GM19043 (cell line): Measurements from ENCODE around the gene ZBTB7C.

Experiments used
- ATAC-seq: cut with Tn5 transposase; IDR thresholded peaks from one replicate; pipeline ENCODE4 v1.9.1; 2021; ENCODE audit warnings: low read depth; ENCODE audit not compliant: unreplicated experiment

Gene ZBTB7C

DNA sequence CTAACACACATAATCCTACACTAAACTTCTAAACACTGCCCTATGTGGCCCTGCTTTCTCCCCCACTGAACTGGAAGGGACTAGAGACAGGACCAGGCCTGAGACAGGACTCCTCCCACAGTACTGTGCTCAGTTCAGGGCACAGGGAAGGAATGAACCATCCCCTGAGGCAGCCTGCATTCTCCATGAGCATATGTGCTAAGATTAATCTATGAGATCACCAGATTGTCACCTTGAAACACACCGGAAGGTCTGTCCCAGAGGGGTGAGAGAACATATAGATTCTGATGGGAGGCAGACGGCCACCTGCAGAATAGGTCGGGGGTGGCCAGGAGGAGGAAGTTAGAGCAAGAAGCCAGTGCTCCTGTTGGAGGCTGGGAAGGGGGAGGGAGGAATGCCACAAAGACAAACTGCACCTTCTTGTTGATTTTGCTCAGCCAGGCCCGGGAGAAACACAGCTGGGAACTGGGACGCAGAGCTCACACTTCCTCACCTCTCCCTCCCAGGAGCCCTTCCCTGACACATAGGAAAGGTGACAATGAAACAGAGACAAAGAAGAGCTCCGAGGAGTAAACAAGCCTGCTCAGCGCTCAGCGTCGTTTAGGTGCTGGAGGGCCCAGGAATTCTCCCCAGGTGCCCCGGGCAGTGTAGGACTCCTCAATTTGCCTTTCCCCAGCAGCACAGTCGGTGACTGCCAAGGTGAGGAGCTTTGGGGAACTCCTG, 52.1 kb downstream of the ZBTB7C start:
- ATAC-seq = no peak

DNA sequence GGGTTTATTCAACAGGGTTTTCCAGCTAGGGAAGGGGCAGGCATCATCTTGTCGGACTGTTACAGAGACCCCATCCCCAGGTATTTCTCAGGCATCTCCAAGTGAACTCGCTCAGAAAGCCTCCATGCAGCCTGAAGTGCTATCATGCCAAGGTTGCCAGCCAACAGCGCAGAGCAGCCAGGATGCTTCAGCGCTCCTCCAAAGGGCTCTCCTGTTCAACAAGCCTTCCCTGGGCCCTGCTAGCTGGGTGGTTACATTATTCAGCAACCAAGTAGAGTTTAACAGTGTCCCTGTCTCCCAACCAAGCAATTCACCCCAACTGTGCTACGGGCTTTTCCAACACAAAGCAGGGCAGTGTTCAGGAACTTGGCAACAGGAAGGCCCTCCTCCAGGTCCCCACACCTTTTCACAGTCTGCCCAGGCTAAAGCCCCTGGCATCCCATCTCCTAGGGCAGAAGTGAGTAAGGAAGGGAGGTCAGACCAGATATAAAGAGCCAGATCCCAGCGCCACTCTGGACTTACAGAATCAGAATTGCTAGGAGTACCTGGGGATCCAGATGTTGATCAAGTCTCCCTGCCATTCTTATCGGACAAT, 52.9 kb downstream of the ZBTB7C start:
- ATAC-seq = no peak

DNA sequence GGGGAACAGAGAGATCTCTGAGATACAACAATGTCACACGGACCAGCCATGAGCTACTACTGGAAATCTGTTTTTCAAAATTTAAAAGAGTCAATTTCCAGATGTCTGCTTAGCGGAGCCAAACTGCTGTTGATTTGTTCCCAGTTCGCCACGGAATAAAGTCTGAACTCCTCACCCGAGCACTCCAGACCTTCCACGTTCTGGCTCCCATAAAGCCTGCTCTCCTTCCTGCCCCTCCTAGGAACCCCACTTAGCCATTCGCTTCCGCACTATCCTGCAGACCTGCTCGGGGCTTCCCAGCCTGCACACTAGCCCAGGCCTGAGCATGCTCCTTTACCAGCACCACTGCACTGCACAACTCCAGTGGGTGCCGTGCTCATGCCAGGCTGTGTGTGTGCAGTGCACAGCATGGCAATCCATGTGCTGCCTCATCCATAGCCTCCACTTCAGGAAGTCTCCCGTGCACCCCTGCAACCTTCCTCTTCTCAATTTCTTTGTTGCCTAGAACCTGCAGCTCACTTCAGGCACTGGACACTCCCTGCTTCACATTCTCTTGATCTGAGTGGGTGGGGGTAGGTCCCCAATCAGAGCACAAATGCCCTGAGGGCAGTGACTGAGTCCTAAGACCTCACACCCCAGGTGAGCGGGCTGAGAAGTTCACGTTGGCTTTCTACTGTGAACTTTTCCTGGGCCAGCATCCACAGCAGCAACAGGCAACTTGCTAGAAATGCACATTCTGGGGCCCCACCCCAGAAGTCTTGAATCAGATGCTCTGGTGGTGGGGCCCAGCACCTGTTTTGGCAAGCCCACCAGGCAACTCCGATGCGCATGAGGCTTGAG, 53.7 kb downstream of the ZBTB7C start:
- ATAC-seq = no peak

DNA sequence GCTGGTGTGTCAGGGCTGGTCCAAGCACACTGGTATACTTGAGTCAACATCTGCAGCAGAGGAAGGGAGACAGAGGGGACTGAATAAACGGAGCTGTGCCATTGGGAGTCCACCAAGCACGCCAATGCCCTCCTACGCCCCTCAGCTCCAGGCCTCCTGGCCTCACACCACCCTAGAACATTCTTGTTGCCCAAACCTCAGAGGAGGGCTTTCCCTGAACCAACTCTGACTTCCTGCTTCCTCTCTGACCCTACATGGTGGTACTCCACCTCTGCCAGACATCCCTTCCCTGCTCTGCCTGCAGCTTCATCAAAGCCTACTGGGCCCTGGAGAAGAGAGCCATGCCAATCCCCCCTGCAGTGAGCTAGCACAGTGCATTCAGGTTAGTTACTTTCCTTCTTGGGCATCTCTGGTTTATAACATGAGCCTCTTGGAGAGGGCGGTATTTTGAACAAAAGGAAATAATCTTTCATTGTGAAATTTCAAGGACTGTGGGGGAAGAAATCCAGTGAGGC, 54.4 kb downstream of the ZBTB7C start:
- ATAC-seq = no peak

DNA sequence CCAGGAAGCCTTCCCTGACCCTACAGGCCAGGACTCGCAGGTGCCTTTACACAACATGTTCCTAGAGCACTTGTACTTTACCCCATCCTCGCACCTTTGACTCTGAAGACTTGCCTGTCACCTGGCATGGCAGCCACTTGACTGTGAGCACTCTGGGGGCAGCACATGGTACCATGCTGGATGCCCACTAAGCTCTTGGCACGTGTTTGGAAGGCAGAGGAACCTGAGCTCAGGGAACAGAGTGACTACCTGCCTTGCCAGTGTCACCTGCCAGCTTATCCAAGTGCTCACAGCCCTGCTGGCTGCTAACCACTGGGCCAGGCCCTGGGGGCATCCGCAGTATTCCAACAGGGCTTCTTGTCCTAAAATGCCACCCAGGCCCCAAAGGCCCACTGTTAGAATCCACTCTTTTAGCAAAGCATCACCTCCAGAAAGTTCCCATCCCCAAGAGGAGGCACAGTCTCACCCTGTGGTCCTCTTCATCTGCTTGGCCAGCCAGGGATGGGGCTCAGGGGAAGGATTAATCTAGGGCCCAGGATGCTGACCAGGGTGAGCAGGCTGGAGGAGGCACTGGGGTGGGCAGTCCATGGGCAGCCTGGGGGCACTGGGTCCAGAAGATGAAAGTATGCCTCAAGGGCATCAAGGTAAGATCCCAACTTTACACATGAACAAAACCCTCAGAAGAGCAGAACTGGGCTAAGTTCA, 57.0 kb downstream of the ZBTB7C start:
- no peak for ATAC-seq

DNA sequence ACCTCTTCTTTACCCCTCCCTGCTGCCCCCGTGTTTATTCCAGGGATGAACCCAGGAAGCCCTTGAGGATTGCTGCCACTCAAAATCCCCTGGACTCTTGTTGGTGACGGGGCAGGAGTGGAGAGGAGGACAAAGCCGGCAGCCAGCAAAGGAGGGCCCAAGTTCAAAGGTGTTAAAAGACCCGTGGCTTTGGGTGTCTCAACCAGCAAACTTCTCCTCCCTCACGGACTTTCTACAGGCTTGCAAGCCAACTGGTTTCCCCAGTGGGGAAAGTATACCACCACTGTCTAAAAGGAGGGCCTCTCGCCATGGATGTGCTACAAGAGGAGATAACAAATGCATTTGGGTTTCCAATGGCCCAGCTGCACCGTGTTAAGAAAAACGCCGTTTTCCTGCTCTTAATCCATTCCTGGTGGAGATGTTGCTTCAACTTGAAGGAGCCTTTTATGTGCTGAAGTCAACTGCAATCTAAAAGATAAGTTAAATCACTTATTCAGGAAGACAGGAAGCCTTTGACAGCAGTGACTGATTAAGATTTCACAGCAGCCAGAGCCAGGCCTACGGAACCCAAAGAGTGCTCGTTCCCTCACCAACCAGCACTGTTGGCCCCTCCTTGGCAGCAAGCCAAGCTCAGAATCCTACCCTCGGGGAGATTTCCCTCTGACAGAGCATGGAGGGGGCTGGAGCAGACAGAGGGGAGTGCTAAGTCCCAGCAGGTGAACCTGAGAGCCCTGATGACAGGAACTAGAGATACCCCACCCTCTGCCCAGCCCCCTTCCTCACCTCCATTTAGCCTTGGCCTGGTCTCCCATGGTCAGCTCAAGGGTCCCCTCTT, 57.8 kb downstream of the ZBTB7C start:
- no peak for ATAC-seq

DNA sequence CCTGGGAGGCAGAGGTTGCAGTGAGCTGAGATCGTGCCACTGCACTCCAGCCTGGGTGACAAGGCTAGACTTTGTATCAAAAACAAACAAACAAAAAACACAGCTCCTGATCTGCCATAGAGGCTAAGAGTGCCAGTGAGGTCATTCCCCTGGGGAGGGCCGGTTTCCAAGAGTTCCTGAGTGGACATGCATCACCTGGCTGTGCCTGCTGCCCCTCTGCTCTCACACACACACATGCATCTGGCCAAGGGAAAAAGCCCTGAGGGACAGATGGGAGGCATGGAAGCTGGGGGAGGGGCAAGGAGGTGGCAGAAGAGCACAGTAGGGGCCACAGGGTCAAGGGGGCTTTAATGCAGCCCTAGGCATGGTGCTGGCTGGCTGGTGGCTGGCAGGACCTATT, 60.4 kb downstream of the ZBTB7C start:
- ATAC-seq = no peak

DNA sequence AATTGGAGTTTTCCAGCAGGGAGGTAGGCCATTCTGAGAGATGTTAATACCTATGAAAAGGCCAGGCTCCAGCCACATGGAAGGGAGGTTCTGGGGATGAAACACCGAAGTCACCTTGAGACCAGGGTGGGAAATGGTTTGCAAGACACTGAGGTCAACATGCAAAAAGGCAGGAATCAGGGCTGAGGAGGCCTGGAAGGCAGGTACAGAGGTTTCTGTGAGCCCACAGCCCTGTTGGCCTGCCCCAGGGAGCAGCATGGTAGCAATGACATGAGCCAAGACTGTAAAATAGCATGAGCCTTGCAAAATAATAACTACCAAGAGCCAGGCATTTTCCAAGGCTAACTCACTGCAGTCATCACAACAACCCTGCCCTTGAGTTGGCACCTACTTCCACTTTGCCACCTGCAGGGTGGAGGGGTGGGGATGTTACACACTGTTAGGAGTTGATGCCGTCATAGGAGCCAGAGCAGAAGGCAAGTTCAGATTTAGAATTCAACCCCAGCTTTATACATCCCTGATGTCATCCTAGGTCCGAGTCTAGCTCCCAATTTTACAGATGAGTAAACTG, 61.3 kb downstream of the ZBTB7C start:
- no peak for ATAC-seq

DNA sequence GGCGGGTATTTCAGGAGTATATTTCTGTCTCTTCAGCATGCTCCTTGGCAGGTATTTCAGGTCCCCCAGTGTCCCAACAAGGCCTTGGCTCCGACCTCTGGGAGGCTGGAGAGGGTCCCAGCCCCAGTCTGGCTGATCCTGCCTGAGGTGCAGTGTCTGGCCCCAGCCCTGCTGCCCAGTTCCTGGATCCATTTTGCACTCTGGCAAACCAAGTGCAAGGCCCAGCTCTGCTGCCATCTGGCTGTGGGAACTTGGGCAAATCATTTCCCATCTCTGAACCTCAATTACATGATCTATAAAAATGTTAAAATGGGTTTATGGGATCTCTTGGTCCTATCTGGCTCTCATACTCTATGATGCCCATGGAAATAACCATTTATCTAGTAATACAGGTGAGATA, 63.6 kb downstream of the ZBTB7C start:
- no peak for ATAC-seq

DNA sequence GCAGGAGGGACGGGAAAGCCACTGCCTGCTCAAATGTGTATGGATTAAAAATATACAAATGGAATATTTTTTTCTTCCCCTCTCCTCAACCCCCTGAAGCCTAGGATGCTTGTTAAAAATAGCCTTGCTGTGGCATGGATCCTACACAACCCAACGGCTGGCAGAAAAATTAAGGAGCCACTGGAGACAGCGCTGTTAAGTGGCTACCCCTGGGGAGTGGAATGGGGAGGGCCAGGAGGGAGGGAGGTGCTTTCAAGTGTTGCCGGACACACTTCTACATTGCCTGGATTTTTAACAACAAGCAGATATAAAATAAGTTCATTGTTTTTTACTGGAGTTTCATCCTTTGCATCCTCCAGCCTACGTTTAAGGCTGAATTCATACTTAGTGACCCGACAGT, 66.6 kb downstream of the ZBTB7C start:
- ATAC-seq = no peak

DNA sequence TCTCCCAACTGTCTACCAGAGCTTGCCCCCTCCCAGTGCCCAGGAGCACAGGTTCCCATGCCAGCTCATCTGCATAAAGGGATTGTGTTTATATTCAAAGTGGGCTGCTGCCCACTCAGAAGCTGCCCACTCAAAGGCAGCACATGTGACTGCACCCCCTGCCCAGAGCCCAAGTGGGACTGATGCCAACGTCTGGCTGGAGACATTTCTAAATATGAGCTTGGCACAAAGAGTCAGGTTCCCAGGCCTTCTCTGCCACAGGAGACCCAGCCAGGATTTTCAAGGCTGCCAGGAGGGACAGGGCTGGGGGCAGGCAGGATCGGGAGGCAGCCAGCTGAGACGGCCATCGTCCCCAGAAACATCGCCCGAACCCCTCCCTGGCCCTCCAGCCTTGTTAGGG, 67.1 kb downstream of the ZBTB7C start:
- ATAC-seq = no peak

DNA sequence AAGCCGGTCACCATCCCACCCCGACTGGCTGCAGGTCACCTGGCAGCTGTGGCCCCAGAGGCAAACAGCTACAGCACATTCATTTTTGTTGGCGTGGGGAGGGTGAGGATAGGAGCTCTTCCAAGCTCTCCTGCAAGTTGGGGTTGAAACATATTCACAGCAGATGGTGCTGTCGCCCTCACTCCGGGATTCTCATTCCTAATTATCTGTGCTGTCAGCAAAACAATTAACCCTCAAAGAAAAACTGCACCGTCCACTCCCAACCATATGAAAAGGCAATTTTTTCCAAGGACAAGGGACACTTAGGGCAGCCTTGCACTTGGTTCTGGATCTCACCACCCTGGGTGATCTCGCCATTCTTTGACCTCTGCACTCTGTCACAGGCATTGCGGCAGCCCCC, 68.6 kb downstream of the ZBTB7C start:
- ATAC-seq = no peak

DNA sequence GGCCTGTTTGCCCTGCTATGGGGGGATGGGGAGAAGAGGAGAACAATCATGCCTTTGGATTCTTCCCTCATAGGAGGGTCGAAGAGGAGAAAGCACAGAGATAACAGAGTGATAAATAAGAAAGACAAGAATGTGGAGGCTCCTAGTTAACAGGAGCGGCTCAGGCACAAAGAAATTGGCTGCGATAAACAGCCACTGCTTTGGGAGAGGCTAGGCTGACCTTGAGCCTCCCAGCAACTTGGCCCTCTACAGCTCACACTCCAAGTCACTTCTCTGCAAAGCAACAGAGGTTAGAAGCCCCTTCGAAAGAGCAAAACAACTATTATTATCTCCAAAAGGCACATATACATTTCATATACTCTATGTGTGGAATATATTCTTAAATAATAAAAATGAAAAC, 69.5 kb downstream of the ZBTB7C start:
- ATAC-seq = no peak

DNA sequence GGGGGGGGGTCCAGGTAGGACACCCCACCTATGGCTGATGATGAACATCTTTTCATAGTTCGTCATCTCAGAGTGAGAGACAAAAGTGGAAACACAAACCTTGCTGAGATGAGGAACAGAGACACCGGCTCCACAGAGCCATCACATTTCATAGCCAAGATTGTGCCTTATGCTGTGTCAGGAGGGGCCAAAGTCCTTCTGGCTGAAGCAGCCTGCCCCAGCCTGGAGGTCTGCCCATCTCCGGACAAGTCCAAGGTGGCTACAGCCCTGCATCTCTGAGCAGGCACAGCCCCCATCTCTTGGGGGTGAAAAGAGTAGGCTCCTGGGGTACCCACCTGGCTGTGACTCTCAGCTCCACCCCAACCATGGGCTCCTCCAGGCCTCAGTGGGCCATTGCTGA, 70.3 kb downstream of the ZBTB7C start:
- ATAC-seq = no peak

DNA sequence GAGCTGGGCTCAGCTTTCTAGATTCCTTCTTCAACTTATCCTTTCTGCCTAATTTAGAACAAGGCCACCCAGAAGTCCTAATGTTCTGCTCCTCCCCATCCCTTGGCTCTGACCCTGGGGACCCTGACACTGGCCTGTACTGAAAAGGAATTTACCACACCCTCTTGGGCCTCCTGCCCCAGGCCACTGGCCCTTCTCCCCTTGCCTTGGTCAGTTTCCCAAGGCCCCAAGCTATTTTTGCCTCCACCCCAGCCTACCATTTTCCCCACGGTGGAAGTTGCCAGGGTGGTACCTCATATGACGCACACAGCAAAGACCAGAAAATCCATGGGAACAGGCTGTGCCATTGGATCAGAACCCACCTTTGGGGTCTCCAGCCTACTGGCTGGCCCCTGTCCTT, 72.1 kb downstream of the ZBTB7C start:
- no peak for ATAC-seq

DNA sequence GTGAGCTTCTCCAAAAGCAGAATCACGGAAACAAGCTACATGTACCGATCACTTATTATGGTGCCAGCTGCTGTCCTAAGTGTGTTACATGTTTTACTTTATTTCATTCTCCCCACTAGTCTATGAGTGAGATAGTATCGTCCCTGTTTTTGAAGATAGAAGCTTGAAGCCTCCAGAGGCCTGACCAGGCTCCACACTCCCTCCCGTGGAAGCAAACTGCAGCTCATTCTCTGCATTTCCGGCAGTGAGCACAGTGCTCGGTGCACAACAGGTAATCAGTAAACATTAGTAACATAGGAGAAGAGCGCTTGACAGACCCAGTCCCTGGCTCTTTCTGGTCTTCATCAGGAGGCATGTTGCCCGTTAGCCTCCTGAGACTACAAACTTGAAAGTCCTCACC, 72.9 kb downstream of the ZBTB7C start:
- no peak for ATAC-seq

DNA sequence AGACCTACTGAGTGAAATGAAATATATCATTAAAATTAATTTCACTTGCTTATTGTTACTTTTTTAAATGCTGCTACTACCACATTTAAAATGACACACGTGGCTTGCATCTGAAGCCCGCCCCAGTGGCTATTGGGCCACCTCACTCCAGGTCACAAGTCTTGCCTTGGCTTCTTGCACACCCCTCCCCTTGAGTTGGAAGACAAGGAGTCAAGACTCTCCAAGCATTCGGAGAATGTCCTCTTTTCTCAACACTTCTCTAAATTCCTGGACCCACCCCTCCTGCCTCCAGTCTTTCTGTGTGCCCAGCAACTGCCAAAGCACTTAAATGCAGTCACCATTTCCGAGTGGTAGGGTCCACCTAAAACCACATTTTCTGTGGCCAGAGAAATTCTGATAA, 73.4 kb downstream of the ZBTB7C start:
- no peak for ATAC-seq

DNA sequence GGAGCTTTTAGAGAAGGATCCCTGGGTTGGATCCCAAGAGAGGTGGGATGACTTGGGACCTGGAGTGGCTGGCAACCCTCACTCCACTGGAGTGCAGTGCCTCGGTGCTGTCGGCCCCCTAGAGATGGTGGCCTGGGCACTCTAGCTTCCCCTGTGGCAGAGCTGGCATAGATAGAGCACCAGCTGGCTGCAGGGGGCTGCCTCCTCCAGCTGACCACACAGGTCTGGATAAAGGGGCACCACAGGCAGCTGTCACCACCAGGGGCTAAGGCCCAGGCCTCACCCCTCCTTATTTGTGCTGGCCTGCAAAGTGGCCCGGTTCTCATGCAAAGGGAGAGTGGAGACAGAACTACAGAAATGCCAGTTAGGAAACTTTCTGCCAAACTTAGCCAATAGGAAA, 74.3 kb downstream of the ZBTB7C start:
- no peak for ATAC-seq

DNA sequence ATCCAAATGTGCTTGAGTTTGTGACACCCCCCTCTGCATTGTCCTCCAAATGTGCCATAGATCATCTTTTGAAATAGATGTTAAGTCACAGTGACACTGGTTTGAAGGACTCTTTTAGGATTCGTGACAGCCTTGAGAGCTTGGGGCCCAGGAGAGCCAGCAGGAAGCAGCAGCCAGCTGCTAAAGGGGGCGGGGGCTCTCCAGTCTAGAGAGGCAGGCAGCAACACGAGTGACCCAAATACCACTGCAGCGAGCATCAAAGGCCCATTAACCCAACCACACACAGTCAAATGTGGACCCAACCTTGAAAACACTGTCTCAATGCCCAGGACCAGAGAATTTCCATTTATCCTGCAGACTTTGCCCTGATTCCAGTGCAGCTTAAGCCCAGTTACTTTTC, 75.6 kb downstream of the ZBTB7C start:
- no peak for ATAC-seq
